Nephron progenitor cell (in vitro differentiated cells): ENCODE results near the gene NCF4.

Source experiments
- DNase-seq: peaks from one replicate; pipeline ENCODE4 v3.0.0; 2021
- H3K27ac Mint-ChIP-seq: 2 replicates; pipeline ENCODE4 v1.8.0; 2021; ENCODE audit warnings: mild to moderate bottlenecking, moderate library complexity, mixed read lengths
- H3K27me3 Mint-ChIP-seq: 2 replicates; pipeline ENCODE4 v1.8.0; 2021; ENCODE audit warnings: mild to moderate bottlenecking, low read depth, mixed read lengths; ENCODE audit not compliant: poor library complexity
- H3K36me3 Mint-ChIP-seq: 2 replicates; pipeline ENCODE4 v1.8.0; 2021; ENCODE audit warnings: low read depth, mixed read lengths
- H3K4me1 Mint-ChIP-seq: 2 replicates; pipeline ENCODE4 v1.8.0; 2021; ENCODE audit warnings: mixed read lengths
- H3K4me3 Mint-ChIP-seq: 2 replicates; pipeline ENCODE4 v1.8.0; 2021; ENCODE audit warnings: mild to moderate bottlenecking, moderate library complexity, mixed read lengths
- H3K9me3 Mint-ChIP-seq: 2 replicates; pipeline ENCODE4 v1.8.0; 2021; ENCODE audit warnings: mild to moderate bottlenecking, moderate library complexity, mixed read lengths
- TF ChIP-seq, protein P1 (sequence below): fragments of 200-600 bp; sonication (generic); IDR thresholded peaks from 2 replicates; pipeline ENCODE4 v1.5.0; 2021; ENCODE audit warnings: antibody characterized with exemption

The NCF4 gene

DNA sequence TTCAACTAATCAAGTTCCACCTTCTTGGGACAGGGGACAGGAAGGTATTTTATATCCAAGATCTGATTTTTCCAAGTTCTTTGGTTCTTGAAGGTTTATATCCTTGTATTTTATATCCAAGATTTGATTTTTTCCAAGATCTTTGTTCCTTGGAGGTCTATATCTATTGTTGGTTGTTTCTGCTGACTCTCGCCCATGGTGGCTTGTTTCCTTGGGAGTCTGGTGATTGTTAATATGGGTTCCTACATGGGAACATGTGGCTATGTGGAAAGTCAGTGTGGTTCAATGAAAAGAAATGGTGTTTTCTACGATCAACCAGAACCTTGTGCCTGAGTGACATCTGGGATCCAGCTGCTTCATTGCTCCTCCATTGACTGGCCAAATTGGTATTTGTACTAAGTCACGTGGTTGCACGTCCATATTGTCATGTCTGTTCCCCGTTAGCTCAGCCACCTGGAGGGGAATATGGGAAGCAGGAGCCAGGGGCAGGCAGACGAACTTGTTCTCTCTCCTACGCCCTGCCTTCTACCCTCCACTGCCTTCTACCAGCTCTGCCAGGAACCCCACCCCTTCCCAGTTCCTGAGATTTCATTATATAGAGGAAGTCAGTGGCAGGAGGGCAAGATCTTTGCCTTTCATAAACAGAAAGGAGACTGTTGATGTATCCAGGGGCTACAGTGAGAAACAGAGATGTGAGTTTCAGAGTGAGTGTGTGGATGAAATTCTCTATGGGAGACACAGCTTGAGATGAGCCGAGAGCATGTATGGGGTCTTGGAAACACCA, 41.5 kb downstream of the NCF4 start:
- no peak for DNase-seq
- H3K27me3 Mint-ChIP-seq: peaks cover 22% of the 10 kb centered on the region
- H3K9me3 Mint-ChIP-seq: peaks cover 12% of the 10 kb centered on the region
- H3K27ac Mint-ChIP-seq: no peak overlapping the region
- TF ChIP-seq, protein P1, sequence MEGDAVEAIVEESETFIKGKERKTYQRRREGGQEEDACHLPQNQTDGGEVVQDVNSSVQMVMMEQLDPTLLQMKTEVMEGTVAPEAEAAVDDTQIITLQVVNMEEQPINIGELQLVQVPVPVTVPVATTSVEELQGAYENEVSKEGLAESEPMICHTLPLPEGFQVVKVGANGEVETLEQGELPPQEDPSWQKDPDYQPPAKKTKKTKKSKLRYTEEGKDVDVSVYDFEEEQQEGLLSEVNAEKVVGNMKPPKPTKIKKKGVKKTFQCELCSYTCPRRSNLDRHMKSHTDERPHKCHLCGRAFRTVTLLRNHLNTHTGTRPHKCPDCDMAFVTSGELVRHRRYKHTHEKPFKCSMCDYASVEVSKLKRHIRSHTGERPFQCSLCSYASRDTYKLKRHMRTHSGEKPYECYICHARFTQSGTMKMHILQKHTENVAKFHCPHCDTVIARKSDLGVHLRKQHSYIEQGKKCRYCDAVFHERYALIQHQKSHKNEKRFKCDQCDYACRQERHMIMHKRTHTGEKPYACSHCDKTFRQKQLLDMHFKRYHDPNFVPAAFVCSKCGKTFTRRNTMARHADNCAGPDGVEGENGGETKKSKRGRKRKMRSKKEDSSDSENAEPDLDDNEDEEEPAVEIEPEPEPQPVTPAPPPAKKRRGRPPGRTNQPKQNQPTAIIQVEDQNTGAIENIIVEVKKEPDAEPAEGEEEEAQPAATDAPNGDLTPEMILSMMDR: no peak
- H3K36me3 Mint-ChIP-seq: no peaks in the 10 kb centered on the region
- no peak overlapping the region for H3K4me3 Mint-ChIP-seq
- H3K4me1 Mint-ChIP-seq: peaks cover 14% of the 10 kb centered on the region

DNA sequence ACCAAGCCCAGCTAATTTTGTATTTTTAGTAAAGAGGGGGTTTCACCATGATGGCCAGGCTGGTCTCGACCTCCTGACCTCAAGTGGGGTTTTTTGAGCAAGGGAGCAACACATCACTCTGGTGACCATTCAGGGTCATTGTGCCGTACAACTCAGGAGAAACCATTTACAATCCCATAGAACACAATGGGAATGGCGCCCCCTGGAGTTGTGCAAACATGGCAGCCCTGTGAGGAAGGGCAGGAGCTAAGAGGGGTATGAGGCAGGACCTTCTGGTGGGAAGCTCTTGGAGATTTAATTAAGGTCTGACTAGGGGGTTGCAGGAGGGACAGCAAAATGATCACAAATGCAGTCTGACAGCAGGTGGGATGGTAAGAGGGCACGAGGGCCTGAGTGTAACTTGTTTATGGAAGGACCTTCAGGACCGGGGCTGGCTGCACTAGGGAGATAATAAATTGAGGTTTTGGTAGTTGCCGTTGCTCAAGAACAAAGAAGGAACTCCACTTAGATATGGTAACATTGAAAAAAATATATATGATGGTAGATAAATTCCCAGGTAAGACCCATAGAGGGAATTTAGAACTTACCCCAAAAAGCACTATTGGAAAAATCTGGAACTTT, 43.6 kb downstream of the NCF4 start:
- Mint-ChIP-seq H3K36me3 (no peaks in the 10 kb centered on the region), H3K4me1 (peaks cover 14% of the 10 kb centered on the region), H3K9me3 (peaks cover 6% of the 10 kb centered on the region), H3K27me3 (peaks cover 25% of the 10 kb centered on the region), H3K27ac (no peak overlapping the region), H3K4me3 (no peak overlapping the region)
- TF ChIP-seq, protein P1: no peak
- no peak for DNase-seq

DNA sequence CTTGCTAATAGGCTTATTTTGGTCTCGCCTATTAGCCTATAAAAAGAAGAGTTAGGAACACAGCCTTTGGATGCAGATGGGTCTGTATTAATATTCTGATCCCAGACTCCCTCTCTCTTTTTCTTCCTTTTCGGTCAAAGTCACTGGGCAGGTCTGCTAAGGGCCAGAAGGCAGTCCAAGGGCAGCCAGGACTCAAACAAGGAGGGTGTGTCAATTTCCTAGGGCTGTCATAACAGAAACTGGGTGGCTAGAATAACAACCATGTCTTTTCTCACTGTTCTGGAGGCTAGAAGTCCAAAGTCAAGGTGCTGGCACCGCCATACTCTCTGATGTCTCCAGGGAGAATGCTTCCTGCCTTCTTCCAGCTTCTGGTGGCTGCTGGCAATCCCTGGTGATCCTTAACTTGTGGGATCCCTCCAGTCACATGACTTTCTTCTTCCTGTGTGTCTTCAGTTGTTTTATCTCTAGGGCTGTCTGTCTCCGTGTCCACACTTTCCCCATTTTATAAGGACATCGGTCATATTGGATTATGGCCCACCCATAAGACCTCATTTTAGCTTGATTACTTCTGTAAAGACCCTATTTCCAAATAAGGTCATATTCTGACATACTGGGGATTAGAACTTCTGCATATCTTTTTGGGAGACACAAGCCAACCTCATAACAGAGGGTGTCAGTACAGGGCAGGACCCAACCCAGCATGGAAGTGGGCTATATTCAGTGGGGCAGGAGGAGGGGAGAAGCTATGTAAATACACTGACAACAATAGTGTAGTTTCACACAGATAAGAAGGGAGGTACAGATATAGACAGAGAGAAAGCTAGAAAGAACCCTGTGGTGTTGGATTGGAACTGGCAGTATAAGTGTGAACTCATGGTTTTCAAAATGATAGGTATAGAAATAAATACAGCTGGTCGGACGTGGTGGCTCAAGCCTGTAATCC, 46.7 kb downstream of the NCF4 start:
- H3K4me3 Mint-ChIP-seq: no peak overlapping the region
- no peaks in the 10 kb centered on the region for H3K36me3 Mint-ChIP-seq
- peaks cover 4% of the 10 kb centered on the region for H3K4me1 Mint-ChIP-seq
- DNase-seq: no peak
- peaks cover 42% of the 10 kb centered on the region for H3K27me3 Mint-ChIP-seq
- TF ChIP-seq, protein P1: no peak
- no peak overlapping the region for H3K27ac Mint-ChIP-seq
- no peaks in the 10 kb centered on the region for H3K9me3 Mint-ChIP-seq

DNA sequence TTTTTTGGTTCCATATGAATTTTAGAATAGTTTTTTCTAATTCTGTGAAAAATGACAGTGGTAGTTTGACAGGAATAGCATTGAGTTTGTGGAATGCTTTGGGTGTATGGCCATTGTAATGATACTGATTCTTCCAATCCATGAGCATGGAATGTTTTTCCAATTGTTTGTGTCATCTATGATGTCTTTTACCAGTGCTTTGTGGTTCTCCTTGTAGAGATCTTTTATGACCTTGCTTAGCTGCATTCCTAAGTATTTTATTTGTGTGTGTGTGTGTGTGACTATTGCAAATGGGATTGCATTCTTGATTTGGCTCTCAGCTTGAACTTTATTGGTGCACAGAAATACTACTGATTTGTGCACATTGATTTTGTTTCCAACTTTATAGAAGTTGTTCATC, 49.7 kb downstream of the NCF4 start:
- Mint-ChIP-seq H3K27me3 (peaks cover 49% of the 10 kb centered on the region), H3K9me3 (no peaks in the 10 kb centered on the region), H3K4me1 (no peaks in the 10 kb centered on the region), H3K4me3 (no peak overlapping the region), H3K27ac (no peak overlapping the region), H3K36me3 (no peaks in the 10 kb centered on the region)
- TF ChIP-seq, protein P1: no peak
- DNase-seq: no peak

DNA sequence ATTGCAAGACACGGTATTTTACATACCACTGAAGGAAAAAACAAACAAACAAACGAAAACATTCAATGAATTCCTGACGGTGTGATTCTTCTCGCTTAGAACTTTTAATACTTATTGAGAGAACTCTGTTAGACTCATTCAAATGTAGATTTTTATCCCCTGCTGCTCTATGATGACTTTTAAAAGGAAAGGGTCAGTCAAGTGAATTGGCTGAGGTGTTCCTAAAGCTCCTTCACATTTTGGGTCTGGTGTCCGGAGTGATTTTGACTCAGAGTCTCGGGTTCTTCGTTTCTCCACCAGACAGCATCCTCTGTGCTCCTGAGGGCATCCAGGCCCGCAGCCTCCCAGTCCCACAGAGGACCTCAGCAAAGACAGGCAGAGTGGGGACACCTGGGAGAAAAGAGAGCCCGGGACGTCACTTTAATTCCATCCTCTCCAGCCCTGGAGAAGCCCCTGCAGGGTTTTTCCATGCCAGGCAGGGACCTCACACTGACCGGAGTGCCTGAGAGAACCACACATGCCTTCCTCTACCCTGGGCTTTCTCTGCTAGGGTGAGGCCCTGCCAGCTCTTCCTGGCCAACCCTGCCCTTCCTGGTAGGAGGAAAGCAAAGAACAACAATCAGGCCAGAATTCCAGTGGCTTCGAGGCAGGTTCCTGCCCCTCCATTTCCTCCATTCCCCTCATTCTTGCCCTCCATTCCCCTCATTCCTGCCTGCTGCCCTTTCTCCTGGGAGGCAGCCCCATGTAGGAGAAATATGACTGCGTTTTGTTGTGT, 51.3 kb downstream of the NCF4 start:
- Mint-ChIP-seq H3K4me1 (no peaks in the 10 kb centered on the region), H3K36me3 (no peaks in the 10 kb centered on the region), H3K27ac (no peak overlapping the region), H3K9me3 (no peaks in the 10 kb centered on the region), H3K4me3 (no peak overlapping the region), H3K27me3 (peaks cover 50% of the 10 kb centered on the region)
- DNase-seq: no peak
- TF ChIP-seq, protein P1: no peak
